Caco-2 (cell line): ENCODE data around the gene FMNL3. TPM values are rescaled to one million over a fixed set of nuclear protein-coding genes. Genes with fewer than 3 reads are reported as not detected.
"Not testable (repeated sequence)": the region's sequence is repeated elsewhere in the genome, so short reads cannot be mapped to it uniquely, and the experiment has no call there.

Experiments used
- BruUV-seq: library from RNA; stranded (reverse); fragments of 400-500 nt; replicated peaks from 2 replicates; lab custom pipeline; 2021; lab: Mats Ljungman, UMichigan
- CTCF ChIA-PET: fragments of 300-600 bp; sonication (Branson Sonifier 250); formaldehyde crosslinking; loops from one replicate; lab custom pipeline; 2022; ENCODE audit warnings: antibody characterized with exemption; lab: Charles Lee
- POLR2A ChIA-PET: fragments of 300-600 bp; sonication (Branson Sonifier 250); formaldehyde crosslinking; loops from one replicate; lab custom pipeline; 2022; ENCODE audit warnings: antibody characterized with exemption; lab: Charles Lee
- DNase-seq, 2 experiments: peaks; one replicate each; pipeline versions ENCODE4 v3.0.0 to v3.0.0-alpha.2; 2020 to 2022
- H3K27me3 ChIP-seq: replicated peaks from 2 replicates; pipeline ENCODE4 v1.6.0; 2011; ENCODE audit warnings: low read length; ENCODE audit not compliant: control insufficient read depth, insufficient read depth
- H3K36me3 ChIP-seq: 2 replicates; pipeline ENCODE4 v1.5.1; 2011; ENCODE audit warnings: low read length; ENCODE audit not compliant: control insufficient read depth, insufficient read depth
- H3K4me1 ChIP-seq: fragments of 250-450 bp; sonication (Bioruptor Pico); 2 replicates; pipeline ENCODE4 v1.5.1; 2020; ENCODE audit warnings: mild to moderate bottlenecking
- H3K4me3 ChIP-seq: 2 replicates; pipeline ENCODE4 v1.5.1; 2011; ENCODE audit warnings: low read depth, mild to moderate bottlenecking, control low read depth, low read length
- H3K9me3 ChIP-seq: fragments of 250-450 bp; sonication (Bioruptor Pico); 2 replicates; pipeline ENCODE4 v1.5.1; 2020; ENCODE audit warnings: mild to moderate bottlenecking, moderate library complexity
- H3K27ac Mint-ChIP-seq: one replicate; pipeline ENCODE4 v1.8.0; 2022; ENCODE audit warnings: mixed read lengths; ENCODE audit not compliant: unreplicated experiment
- H3K27me3 Mint-ChIP-seq: one replicate; pipeline ENCODE4 v1.8.0; 2022; ENCODE audit warnings: mixed read lengths; ENCODE audit not compliant: insufficient read depth, unreplicated experiment
- H3K36me3 Mint-ChIP-seq: one replicate; pipeline ENCODE4 v1.8.0; 2022; ENCODE audit warnings: mild to moderate bottlenecking, mixed read lengths; ENCODE audit not compliant: insufficient read depth, unreplicated experiment
- H3K4me1 Mint-ChIP-seq: one replicate; pipeline ENCODE4 v1.8.0; 2022; ENCODE audit warnings: low read depth, mixed read lengths; ENCODE audit not compliant: unreplicated experiment
- H3K4me3 Mint-ChIP-seq: one replicate; pipeline ENCODE4 v1.8.0; 2022; ENCODE audit warnings: mild to moderate bottlenecking, moderate library complexity, mixed read lengths; ENCODE audit not compliant: unreplicated experiment
- H3K9me3 Mint-ChIP-seq: one replicate; pipeline ENCODE4 v1.8.0; 2022; ENCODE audit warnings: mixed read lengths; ENCODE audit not compliant: unreplicated experiment
- CTCF ChIP-seq, 2 experiments: fragments of 200-600 bp in 1 of 2; IDR thresholded peaks; 1 replicate in 1 of 2; 2 replicates in 1 of 2; pipeline versions ENCODE4 v1.5.1 to v1.8.0; 2011 to 2022; ENCODE audit warnings: antibody characterized with exemption in 1 of 2, control low read depth in 1 of 2, inconsistent platforms in 1 of 2, low read depth in 1 of 2, low read length in 1 of 2, mild to moderate bottlenecking in 1 of 2, moderate library complexity in 1 of 2; ENCODE audit not compliant: insufficient read depth in 1 of 2, severe bottlenecking in 1 of 2, unreplicated experiment in 1 of 2
- intact Hi-C: fragments of 100-400 bp; cut with micrococcal nuclease; formaldehyde crosslinking; loops from one replicate; pipeline ENCODE4 v1.10.0; 2022; ENCODE audit not compliant: unreplicated experiment
- total RNA-seq: library from RNA; stranded (reverse); gene quantifications from 2 replicates; pipeline ENCODE4 v1.2.3, GENCODE V29; 2022

FMNL3 gene
- total RNA-seq, 1 experiment from 2014 or later: 10.7 TPM

DNA sequence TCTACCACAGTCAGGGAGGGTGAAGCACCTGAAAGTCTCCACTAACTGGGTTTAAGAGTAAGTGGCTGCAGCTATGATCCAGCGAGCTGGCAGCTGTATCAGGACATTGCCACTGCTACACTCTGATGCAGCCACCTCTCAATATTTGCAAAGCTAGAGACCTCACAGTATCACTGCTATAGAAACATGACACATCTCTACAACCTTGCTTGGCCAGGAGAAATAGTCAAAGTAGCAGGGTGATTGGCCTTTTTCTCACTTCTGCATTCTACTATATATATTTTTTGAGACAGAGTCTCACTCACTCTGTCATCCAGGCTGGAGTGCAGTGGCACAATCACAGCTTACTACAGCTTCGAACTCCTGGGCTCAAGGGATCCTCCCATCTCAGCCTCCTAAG is 9.3 kb upstream of the FMNL3 start:
- no peak for TF ChIP-seq CTCF (IDR thresholded peaks at IDR 0.05; ENCODE audit: insufficient read depth in 1 of 2, low read depth in 1 of 2, low read length in 1 of 2, severe bottlenecking in 1 of 2, unreplicated experiment in 1 of 2)
- Mint-ChIP-seq H3K4me3 (no peak overlapping the region), H3K36me3 (no peaks in the 10 kb centered on the region), H3K4me1 (no peaks in the 10 kb centered on the region), H3K27ac (no peak overlapping the region), H3K27me3 (peaks cover 15% of the 10 kb centered on the region), H3K9me3 (no peaks in the 10 kb centered on the region)
- intact Hi-C loops: no loop called here
- Histone ChIP-seq H3K36me3 (no peaks in the 10 kb centered on the region), H3K4me1 (no peaks in the 10 kb centered on the region; the same call in 1 of the 2 replicates), H3K4me3 (no peak overlapping the region), H3K27me3 (no peaks in the 10 kb centered on the region), H3K9me3 (no peaks in the 10 kb centered on the region)
- DNase-seq: no peak
- CTCF ChIA-PET: interaction anchor here (1.3 kb wide), 1 partner anchor 25 kb away, joined by 6 read pairs; the partner anchor contains the start of gene TMBIM6
- BruUV-seq: no TSS peak
- POLR2A ChIA-PET: no interaction called here

DNA sequence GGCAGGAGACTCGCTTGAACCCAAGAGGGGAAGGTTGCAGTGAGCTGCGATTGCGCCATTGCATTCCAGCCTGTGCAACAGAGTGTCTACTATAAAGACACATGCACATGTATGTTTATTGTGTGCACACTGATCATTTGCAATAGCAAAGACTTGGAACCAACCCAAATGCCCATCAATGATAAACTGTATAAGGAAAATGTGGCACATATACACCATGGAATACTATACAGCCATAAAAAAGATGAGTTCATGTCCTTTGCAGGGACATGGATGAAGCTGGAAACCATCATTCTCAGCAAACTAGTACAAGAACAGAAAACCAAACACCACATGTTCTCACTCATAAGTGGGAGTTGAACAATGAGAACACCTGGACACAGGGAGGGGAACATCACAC is 6.7 kb upstream of the FMNL3 start:
- H3K27me3 ChIP-seq, DNase-seq, BruUV-seq, H3K4me3 Mint-ChIP-seq, H3K4me3 ChIP-seq, H3K9me3 Mint-ChIP-seq, H3K4me1 Mint-ChIP-seq, H3K36me3 ChIP-seq, H3K36me3 Mint-ChIP-seq, H3K4me1 ChIP-seq, H3K9me3 ChIP-seq, H3K27ac Mint-ChIP-seq, CTCF ChIA-PET, intact Hi-C loops: not testable (repeated sequence)
- POLR2A ChIA-PET: interaction anchor here (2.2 kb wide), 1 partner anchor 27 kb away, joined by 7 read pairs; the partner anchor contains the start of gene TMBIM6
- peaks cover 13% of the 10 kb centered on the region for H3K27me3 Mint-ChIP-seq

GRCh38 chr12:49708851-49709250 is 1.6 kb upstream of the FMNL3 start:
- POLR2A ChIA-PET: interaction anchor here (0.6 to 1.2 kb wide), 2 partner anchors 32 to 86 kb away, joined by 3 read pairs; no protein-coding TSS in a partner anchor

More at GRCh38 chr12:49708851-49709250, 1.6 kb upstream of the FMNL3 start:
- no peaks in the 10 kb centered on the region for H3K36me3 ChIP-seq
- H3K4me1 ChIP-seq: peaks cover 5% of the 10 kb centered on the region; the same call in 1 of the 2 replicates
- BruUV-seq: no TSS peak
- Mint-ChIP-seq H3K27ac (no peak overlapping the region), H3K36me3 (peaks cover 5% of the 10 kb centered on the region), H3K4me1 (peaks cover 6% of the 10 kb centered on the region), H3K4me3 (no peak overlapping the region), H3K9me3 (no peaks in the 10 kb centered on the region), H3K27me3 (peaks cover 15% of the 10 kb centered on the region)
- intact Hi-C loops: no loop called here
- no peak overlapping the region for H3K4me3 ChIP-seq
- no peaks in the 10 kb centered on the region for H3K9me3 ChIP-seq
- TF ChIP-seq CTCF (IDR thresholded peaks at IDR 0.05; ENCODE audit: insufficient read depth in 1 of 2, low read depth in 1 of 2, low read length in 1 of 2, severe bottlenecking in 1 of 2, unreplicated experiment in 1 of 2): no peak
- no peak for DNase-seq
- CTCF ChIA-PET: interaction anchor here (1.9 kb wide), 1 partner anchor 72 kb away, joined by 5 read pairs; no protein-coding TSS in a partner anchor
- H3K27me3 ChIP-seq: no peaks in the 10 kb centered on the region
